ENCODE results near the gene CD200R1L. TPM values are rescaled to one million over a fixed set of nuclear protein-coding genes. Genes with fewer than 3 reads are reported as not detected.

Gene CD200R1L
- total and polyA plus RNA-seq, 9 of the 15 experiments (the other 6 are each of a cell fraction or from before 2014, with no cell fraction given): not detected

- Histone ChIP-seq H3K36me3 (ENCODE audit: control insufficient read depth, insufficient read depth, low read length) (no peaks in the 10 kb centered on the region), H3K27ac (ENCODE audit: extremely low read depth, low read depth, low read length) (no peak overlapping the region), H3K79me2 (ENCODE audit: control insufficient read depth, insufficient read depth, low read length) (no peaks in the 10 kb centered on the region), H3K9me3 (replicated peaks; ENCODE audit: control insufficient read depth, insufficient read depth, low read depth, low read length) (0 out of 2 replicates have a peak, but pooled peaks cover 2% of the 10 kb centered on the region), H3K9me1 (ENCODE audit: control insufficient read depth, insufficient read depth, low read length) (no peaks in the 10 kb centered on the region), H3K4me1 (replicated peaks in 1 of 2; ENCODE audit: control insufficient read depth in 2 of 2, insufficient read depth in 2 of 2, low read length in 2 of 2) (peaks cover 0 to 12% of the 10 kb centered on the region in 2 experiments; a peak in 3 of 5 replicates), H3K27me3 (ENCODE audit: control insufficient read depth in 2 of 2, insufficient read depth in 2 of 2, low read length in 2 of 2) (no peaks in the 10 kb centered on the region), H3K9ac (ENCODE audit: insufficient read depth in 1 of 2, low read depth in 2 of 2, low read length in 2 of 2) (no peak overlapping the region), H3K4me3 (no peak overlapping the region), H4K20me1 (replicated peaks; ENCODE audit: control insufficient read depth, insufficient read depth, low read length) (no peaks in the 10 kb centered on the region), H2AFZ (ENCODE audit: low read depth, low read length) (no peak overlapping the region), H3K4me2 (ENCODE audit: insufficient read depth, low read length) (no peak overlapping the region)
- no TSS peak for BruUV-seq (replicated peaks)
- in situ Hi-C loops (cut with MboI) (no loop called here), intact Hi-C loops (cut with micrococcal nuclease) (no loop called here)
- ChIA-PET CTCF (ENCODE audit: low intra/inter-chr PET ratio) (no interaction called here), POLR2A (no interaction called here)
- 7% methylated on average over 3 of the region's 3 CpGs for WGBS (ENCODE audit: insufficient coverage, low coverage, missing lambda C conversion rate)
- no peak for TF ChIP-seq HNRNPH1 (optimal IDR thresholded peaks at IDR 0.05; ENCODE audit: low read depth, low read length)
- TF ChIP-seq SRSF9 (IDR thresholded peaks at IDR 0.05; ENCODE audit: borderline replicate concordance, low read depth, low read length): no peak
- TF ChIP-seq CEBPG (CRISPR knock-in tag; IDR thresholded peaks at IDR 0.05): no peak
- TF ChIP-seq CEBPG (tag; conservative IDR thresholded peaks at IDR 0.05 in 1 of 2, IDR thresholded peaks at IDR 0.05 in 1 of 2): no peak
- TF ChIP-seq NFRKB (IDR thresholded peaks at IDR 0.05; ENCODE audit: low read depth): no peak
- TF ChIP-seq IRF9 (tag; IDR thresholded peaks at IDR 0.05): no peak
- DNase-seq (ENCODE audit: extremely low read depth in 1 of 4, low spot score in 3 of 4) (no peak), FAIRE-seq (no peak), ATAC-seq (no peak)
Measured at GRCh38 chr3:112817797-112818196, 28.9 kb downstream of the CD200R1L start.
